IPS-18c (cell line): ENCODE data around the gene ATP9A.

Experiments
- H3K4me3 ChIP-seq: 2 replicates; pipeline ENCODE4 v1.7.0; 2013; ENCODE audit warnings: low read depth, mild to moderate bottlenecking, low read length, moderate library complexity; ENCODE audit not compliant: insufficient read depth
- H3K9me3 ChIP-seq: one replicate; pipeline ENCODE4 v1.6.1; 2013; ENCODE audit warnings: mild to moderate bottlenecking, low read length, moderate library complexity; ENCODE audit not compliant: control insufficient read depth, insufficient read depth

Gene ATP9A

DNA sequence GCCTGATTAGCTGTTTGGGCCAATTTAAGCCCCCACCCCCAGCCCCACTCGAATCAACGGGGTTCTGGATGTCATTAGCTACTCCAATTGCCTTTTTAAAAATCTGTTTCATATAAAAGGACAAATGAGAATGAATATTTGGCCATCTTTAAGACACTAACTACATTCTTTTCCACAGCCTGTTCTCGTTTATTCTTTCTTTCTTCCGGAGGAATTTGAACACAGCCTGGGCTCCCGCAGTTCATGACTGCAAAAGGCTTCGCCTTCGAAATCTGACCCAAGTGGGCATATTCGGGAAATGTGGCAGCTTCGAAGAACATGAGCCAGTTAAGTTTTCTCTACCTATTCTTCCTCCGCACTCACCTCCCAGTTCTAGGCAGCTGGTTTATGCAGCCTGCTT is 176.3 kb downstream of the ATP9A start:
- Histone ChIP-seq H3K4me3 (no peak overlapping the region), H3K9me3 (no peaks in the 10 kb centered on the region)

GRCh38 chr20:51588762-51589161 is 179.4 kb downstream of the ATP9A start:
- Histone ChIP-seq H3K9me3 (no peaks in the 10 kb centered on the region), H3K4me3 (no peak overlapping the region)

DNA sequence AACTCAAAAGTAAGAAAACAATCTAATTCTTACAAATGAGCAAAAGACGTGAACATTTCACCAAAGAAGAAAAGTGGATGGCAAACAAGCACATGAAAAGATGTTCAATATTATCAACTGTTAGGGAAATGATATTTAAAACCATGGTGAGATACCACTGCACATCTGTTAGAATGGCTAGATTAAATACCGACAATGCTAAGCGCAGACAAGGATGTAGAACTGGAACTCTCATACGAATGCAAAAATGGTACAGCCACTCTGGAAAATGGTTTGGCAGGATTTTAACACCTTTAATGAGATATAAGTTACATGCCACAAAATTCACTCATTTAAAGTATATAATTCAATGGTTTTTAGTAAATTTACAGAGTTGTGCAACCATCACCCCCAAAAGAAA is 181.0 kb downstream of the ATP9A start:
- Histone ChIP-seq H3K4me3 (no peak overlapping the region), H3K9me3 (no peaks in the 10 kb centered on the region)

DNA sequence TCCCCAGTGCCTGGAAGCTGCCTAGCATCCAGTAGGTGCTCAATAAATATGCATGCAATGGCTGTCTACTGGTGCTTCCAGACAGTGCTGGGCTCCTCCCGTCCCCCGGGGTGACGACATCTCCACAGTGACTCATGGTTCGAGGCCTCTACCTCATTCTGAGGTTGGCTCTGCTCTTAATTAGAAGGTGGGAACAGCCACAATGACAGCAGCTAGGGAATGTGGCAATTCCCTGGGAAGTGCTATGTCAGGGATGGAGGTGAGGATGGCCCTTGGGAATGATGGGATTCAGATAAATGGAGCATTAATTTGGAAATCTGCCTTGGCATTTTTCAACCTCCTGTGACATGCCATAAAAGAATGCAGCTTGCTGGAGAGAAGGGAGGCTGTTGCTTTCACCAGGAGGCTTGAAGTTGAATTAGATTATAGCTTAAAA is 182.2 kb downstream of the ATP9A start:
- Histone ChIP-seq H3K9me3 (no peaks in the 10 kb centered on the region), H3K4me3 (no peak overlapping the region)

DNA sequence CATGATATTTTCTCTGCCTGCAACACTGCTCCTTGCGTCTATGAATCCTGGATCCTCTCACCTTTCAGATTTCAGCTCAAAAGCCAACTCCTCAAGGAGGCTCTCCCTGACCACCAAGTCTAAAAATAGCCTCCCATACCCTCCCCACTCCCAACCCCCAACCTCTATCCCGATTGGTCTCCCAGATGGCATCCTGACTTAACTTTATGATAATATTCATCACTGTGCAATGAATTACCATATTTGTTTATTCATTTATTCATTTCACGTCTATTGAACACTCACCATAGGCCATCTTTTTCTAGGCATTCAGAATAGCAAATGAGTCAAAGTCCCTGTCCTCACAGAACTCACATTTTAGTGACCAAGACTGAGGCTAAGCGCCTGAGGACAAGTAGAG is 183.0 kb downstream of the ATP9A start:
- H3K4me3 ChIP-seq, result no peak overlapping the region
- no peaks in the 10 kb centered on the region for H3K9me3 ChIP-seq

DNA sequence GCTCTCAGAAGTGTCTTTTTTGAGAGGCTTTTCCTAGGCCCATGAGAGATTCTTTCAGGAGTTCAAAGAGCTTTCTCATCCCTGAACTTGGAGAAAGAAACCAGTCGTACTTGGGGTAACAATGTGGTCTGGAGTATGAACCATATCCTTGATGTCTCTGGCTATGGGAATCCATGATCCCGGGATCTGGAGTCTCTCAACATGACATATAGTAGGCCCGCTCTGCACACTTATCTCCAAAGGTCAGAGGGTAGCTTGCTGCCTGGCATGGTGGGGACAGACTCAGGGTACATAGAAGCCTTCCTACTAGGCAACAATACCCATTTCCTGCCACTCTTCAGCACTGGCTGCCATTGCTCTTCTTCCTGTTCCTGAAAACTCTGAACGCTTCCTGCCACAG is 183.5 kb downstream of the ATP9A start:
- Histone ChIP-seq H3K4me3 (no peak overlapping the region), H3K9me3 (no peaks in the 10 kb centered on the region)

DNA sequence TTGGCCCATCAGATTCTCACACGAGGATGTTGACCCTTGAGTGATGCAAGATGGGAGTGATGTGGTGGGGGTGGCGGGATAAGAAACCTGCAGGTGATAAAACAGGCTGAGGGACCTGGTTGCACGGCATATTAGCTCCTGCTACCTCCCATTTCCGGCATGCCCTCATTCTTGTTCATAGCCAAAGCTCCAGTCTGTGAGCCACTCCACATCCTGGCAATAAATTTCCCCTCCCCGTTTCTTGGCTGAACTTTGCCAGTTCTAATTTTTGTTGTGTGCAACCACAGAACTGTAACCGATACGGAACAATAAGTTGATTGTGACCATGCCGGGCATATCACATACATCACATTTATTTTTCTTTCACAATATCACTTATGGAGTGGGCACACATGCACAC is 184.1 kb downstream of the ATP9A start:
- Histone ChIP-seq H3K4me3 (no peak overlapping the region), H3K9me3 (no peaks in the 10 kb centered on the region)

- Histone ChIP-seq H3K9me3 (no peaks in the 10 kb centered on the region), H3K4me3 (no peak overlapping the region)
Observed at GRCh38 chr20:51583499-51583898, 184.7 kb downstream of the ATP9A start.

DNA sequence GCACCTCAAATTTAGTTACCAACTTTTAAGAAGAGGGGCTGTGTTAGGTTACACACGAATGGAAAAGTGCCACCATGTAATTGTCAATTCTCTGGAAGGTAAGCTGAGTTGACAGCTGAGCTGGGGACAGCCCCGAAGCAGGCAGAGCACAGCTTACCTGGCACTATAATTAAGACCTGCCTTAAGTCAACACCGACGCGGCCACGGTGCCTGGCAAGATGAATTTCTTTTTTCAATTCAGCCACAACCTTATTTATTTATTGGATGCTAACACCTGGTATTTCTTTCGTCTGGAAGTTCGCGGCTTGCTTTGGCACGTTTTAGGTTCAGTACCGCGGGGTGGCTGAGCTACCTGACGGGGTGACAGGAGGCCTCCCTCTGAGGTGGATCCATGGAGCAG is 185.1 kb downstream of the ATP9A start:
- Histone ChIP-seq H3K4me3 (no peak overlapping the region), H3K9me3 (no peaks in the 10 kb centered on the region)

DNA sequence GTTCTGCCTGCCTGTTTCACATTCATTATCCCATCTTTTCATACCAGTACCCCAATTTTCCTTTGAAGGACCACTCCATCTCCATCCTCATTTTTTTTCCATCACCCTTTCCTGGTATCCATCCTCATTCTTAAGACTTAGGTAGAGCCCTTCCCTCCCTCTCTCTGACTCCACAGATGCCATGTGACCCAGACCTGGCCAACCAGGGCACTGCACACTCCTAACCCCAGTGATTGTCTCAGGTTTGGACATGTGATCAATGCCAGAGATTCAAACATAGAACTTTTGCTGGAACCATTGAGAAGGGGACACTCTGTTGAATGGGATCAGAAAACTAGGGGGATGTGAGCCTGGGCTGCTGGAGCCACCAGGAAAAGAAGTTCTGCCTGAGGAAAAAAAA is 186.6 kb downstream of the ATP9A start:
- H3K4me3 ChIP-seq, result no peak overlapping the region

GRCh38 chr20:51579137-51579536 is 189.1 kb downstream of the ATP9A start:
- Histone ChIP-seq H3K4me3 (no peak overlapping the region), H3K9me3 (no peaks in the 10 kb centered on the region)

More for the DNA sequence above, 186.6 kb downstream of the ATP9A start:
- no peaks in the 10 kb centered on the region for H3K9me3 ChIP-seq

DNA sequence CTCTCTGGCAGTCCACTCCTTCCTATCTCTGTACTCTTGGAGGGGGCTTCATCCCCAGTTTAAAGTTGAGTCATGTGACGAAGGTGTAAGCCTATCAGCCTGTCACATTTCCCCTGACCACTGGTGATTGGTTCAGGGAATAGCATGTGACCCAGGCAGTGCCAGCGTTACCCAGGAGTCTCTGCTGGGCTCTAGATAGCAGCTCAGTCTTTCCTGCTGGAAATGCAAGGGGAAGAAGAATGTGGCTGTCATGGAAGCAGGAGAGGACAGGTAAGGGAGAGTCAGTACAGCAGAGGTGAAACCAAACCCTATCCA is 190.1 kb downstream of the ATP9A start:
- Histone ChIP-seq H3K4me3 (no peak overlapping the region), H3K9me3 (no peaks in the 10 kb centered on the region)

DNA sequence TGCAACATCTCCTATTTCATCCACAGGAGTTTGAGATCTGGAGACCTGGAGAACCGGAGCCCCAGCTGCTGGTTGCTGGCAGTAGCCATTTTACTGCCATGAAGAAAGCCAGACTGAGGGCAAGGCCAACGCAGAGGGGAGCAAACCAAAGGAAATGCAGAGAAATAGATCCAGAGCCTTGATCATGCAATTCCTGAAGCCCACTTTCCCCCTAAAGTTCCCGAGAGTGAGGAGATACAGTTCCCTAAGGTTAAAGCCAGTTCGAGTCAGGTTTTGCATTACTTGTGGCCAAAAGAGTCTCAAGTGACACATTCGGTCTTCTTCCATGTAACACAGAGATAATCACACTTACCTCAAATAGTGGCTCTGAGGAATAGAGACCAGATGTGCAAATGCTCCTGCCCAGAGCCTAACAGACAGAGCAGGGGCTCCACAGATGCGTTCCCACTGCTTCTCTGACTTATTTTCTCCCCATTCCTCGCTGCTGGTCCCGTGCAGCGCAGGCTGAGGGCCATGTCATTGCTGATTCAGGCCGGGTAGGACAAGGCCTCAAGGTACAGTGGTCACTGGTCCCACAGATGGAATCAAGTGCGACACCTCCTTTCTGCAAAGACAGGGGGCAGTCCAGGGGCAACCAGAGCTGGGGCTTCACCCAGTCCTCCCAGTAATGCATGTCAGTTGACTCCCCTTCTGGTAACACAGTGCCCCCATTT is 190.6 kb downstream of the ATP9A start:
- Histone ChIP-seq H3K9me3 (no peaks in the 10 kb centered on the region), H3K4me3 (no peak overlapping the region)

- no peak overlapping the region for H3K4me3 ChIP-seq
- no peaks in the 10 kb centered on the region for H3K9me3 ChIP-seq
Observed at GRCh38 chr20:51575486-51575885, 192.7 kb downstream of the ATP9A start.

DNA sequence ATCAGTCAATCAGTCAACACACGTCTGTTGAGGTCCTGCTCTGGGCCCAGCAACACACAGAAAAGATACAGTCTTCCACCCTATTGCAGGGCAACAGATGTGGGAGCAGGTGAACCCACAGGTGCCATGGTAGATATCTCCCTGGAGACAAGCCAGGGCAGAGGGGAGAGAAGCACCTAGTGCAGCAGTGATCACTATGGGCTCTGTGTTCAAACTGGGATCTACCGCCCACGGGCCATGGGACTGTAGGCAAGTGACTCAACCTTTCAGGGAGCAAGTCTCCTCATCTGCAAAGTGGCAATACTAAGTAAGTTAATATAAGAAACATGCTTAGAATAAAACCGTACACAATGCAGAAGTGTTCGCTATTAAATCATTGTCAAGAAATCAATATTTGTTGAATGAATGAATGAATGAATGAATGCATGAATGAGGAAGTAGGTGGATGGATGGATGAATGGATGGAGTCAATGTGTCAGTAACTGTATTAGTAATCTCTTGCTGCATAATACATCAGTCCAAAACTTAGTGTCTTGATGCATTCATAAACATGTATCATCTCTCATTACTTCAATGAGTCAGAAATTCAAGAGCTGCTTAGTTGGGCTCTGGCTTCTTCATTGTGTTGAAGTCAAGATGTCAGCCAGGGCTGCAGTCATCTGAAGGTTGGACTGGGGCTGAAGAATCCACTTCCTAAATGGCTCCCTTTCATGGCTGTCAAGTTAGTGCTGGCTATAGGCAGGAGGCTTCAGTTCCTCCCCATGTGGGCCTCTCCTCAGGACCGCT is 193.7 kb downstream of the ATP9A start:
- no peak overlapping the region for H3K4me3 ChIP-seq

GRCh38 chr20:51573576-51574243 is 194.5 kb downstream of the ATP9A start:
- Histone ChIP-seq H3K9me3 (no peaks in the 10 kb centered on the region), H3K4me3 (no peak overlapping the region)

More for the DNA sequence above, 193.7 kb downstream of the ATP9A start:
- H3K9me3 ChIP-seq, result no peaks in the 10 kb centered on the region

GRCh38 chr20:51571460-51571794 is 196.8 kb downstream of the ATP9A start:
- H3K4me3 ChIP-seq, result no peak overlapping the region

DNA sequence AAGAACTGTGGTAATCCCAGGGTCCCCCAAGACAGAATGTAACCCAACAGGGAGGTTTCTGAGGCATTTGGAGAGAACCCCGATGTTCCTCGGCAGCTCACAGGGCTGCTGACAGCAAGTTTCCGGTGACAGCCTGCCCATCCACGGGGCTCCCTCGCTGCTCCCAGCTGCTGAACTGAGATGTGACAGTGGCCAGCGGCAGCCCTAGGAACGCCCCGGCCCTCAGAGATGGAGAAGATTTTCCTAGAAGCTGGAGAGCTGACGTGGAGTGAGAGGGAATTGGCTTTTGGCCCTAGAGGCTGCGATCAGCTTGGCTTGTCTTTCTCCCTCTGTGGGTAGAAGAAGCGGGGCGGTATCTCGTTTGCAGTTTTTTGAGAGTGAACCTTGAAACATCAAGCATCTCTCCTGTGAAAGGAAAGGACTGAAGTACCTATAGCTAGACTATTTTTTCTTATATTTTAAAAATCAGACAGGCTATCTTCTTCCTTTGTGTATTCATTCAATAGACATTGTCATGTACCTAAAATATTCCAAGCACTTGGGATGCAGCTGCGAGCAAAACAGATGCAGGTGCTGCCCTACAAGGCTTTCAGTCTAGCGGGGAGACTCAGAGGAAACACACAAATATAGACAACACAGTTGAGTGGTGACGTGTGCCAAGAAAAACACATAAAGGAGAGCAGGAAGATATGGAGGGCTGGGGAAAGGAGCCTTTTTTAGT is 197.3 kb downstream of the ATP9A start:
- H3K4me3 ChIP-seq, result no peak overlapping the region
- H3K9me3 ChIP-seq, result no peaks in the 10 kb centered on the region

More at GRCh38 chr20:51571460-51571794, 196.8 kb downstream of the ATP9A start:
- H3K9me3 ChIP-seq, result no peaks in the 10 kb centered on the region
